H1 (cell line): Measurements from ENCODE around the gene OGG1. TPM values are rescaled to one million over a fixed set of nuclear protein-coding genes. Genes with fewer than 3 reads are reported as not detected.
A peak's percentile ranks its signal among the peaks of the same experiment; 100 is the strongest.

Source experiments
- CTCF ChIA-PET: fragments of 300-600 bp; sonication (Branson Sonifier 250); formaldehyde crosslinking; loops from one replicate; lab custom pipeline; 2021; ENCODE audit not compliant: partially characterized antibody; lab: Charles Lee
- POLR2A ChIA-PET: fragments of 300-600 bp; sonication (Branson Sonifier 250); formaldehyde crosslinking; loops from one replicate; lab custom pipeline; 2021; ENCODE audit warnings: inconsistent platforms; ENCODE audit not compliant: partially characterized antibody; lab: Charles Lee
- DNase-seq, 2 experiments: peaks; one replicate each; pipeline versions ENCODE4 v3.0.0 to v3.0.0-alpha.2; 2010 to 2022; ENCODE audit warnings: low spot score in 2 of 2, low read depth in 1 of 2, mixed read lengths in 1 of 2
- FAIRE-seq: peaks from 2 replicates; lab custom pipeline; 2011; peaks lifted over from hg19 to GRCh38; lab: Jason Lieb, UNC
- H2AFZ ChIP-seq: 2 replicates; pipeline ENCODE4 v1.8.1; 2012; ENCODE audit warnings: low read length, inconsistent platforms
- H2AK5ac ChIP-seq: 2 replicates; pipeline ENCODE4 v1.6.1; 2013; ENCODE audit warnings: low read depth, low read length
- H2BK120ac ChIP-seq: replicated peaks from 2 replicates; pipeline ENCODE3; 2013; ENCODE audit warnings: low read depth, low read length, inconsistent platforms
- H2BK12ac ChIP-seq: 2 replicates; pipeline ENCODE4 v1.6.1; 2013; ENCODE audit warnings: low read depth, low read length
- H2BK15ac ChIP-seq: 2 replicates; pipeline ENCODE4 v1.6.1; 2013; ENCODE audit warnings: low read length
- H2BK20ac ChIP-seq: 2 replicates; pipeline ENCODE4 v1.6.1; 2013; ENCODE audit warnings: low read length
- H2BK5ac ChIP-seq: 2 replicates; pipeline ENCODE4 v1.6.1; 2013; ENCODE audit warnings: low read depth, low read length
- H3K14ac ChIP-seq: 2 replicates; pipeline ENCODE4 v1.6.1; 2013; ENCODE audit warnings: inconsistent platforms; ENCODE audit not compliant: insufficient read length
- H3K18ac ChIP-seq: 2 replicates; pipeline ENCODE4 v1.6.1; 2013; ENCODE audit warnings: low read length; ENCODE audit errors: extremely low read depth
- H3K23ac ChIP-seq: 2 replicates; pipeline ENCODE4 v1.6.1; 2013; ENCODE audit warnings: inconsistent platforms; ENCODE audit not compliant: insufficient read length
- H3K23me2 ChIP-seq: 2 replicates; pipeline ENCODE4 v1.6.1; 2013; ENCODE audit warnings: low read depth, low read length
- H3K27ac ChIP-seq: 2 replicates; pipeline ENCODE4 v1.6.1; 2011; ENCODE audit warnings: low read depth, low read length, inconsistent platforms
- H3K27me3 ChIP-seq, 4 experiments: replicated peaks in 1 of 4; 1 replicate in 1 of 4; 2 replicates in 3 of 4; pipeline versions ENCODE4 v1.6.1 to v1.8.1; 2011 to 2013; ENCODE audit warnings: low read length in 3 of 4, mild to moderate bottlenecking in 3 of 4, inconsistent platforms in 2 of 4, mixed read lengths in 2 of 4, moderate library complexity in 1 of 4; ENCODE audit not compliant: control insufficient read depth in 3 of 4, insufficient read depth in 3 of 4; ENCODE audit errors: extremely low read depth in 1 of 4
- H3K36me3 ChIP-seq, 4 experiments: 2 replicates each; pipeline versions ENCODE4 v1.6.1 to v1.8.1; 2011 to 2013; ENCODE audit warnings: mild to moderate bottlenecking in 4 of 4, low read length in 3 of 4, moderate library complexity in 2 of 4, control low read depth in 1 of 4, inconsistent platforms in 1 of 4; ENCODE audit not compliant: insufficient read depth in 4 of 4, control insufficient read depth in 2 of 4
- H3K4ac ChIP-seq: replicated peaks from 2 replicates; pipeline ENCODE3; 2013; ENCODE audit warnings: low read length, low read depth, mixed read lengths, inconsistent platforms; ENCODE audit not compliant: insufficient read length
- H3K4me1 ChIP-seq, 4 experiments: replicated peaks in 1 of 4; 1 replicate in 1 of 4; 2 replicates in 3 of 4; pipeline versions ENCODE4 v1.6.1 to v1.8.1; 2011 to 2013; ENCODE audit warnings: low read length in 3 of 4, inconsistent platforms in 2 of 4, mixed read lengths in 1 of 4; ENCODE audit not compliant: insufficient read depth in 4 of 4, control insufficient read depth in 3 of 4
- H3K4me2 ChIP-seq, 2 experiments: 2 replicates each; pipeline versions ENCODE4 v1.6.1 to v1.8.1; 2011 to 2013; ENCODE audit warnings: low read depth in 2 of 2, low read length in 2 of 2, control low read depth in 1 of 2, inconsistent platforms in 1 of 2, mild to moderate bottlenecking in 1 of 2; ENCODE audit not compliant: insufficient read depth in 1 of 2
- H3K4me3 ChIP-seq, 4 experiments: fragments of 200-600, 300-600 bp in 1 of 4; sonication (generic), shearing (Covaris generic), sonication (Bioruptor Twin) in 1 of 4; 2 replicates each; pipeline versions ENCODE4 v1.5.1 to v1.8.1; 2011 to 2016; ENCODE audit warnings: low read length in 4 of 4, low read depth in 3 of 4, control low read depth in 2 of 4, inconsistent platforms in 2 of 4, mild to moderate bottlenecking in 2 of 4, mixed read lengths in 1 of 4, moderate library complexity in 1 of 4; ENCODE audit not compliant: insufficient read depth in 2 of 4; ENCODE audit errors: extremely low read depth in 1 of 4
- H3K56ac ChIP-seq: replicated peaks from 2 replicates; pipeline ENCODE3; 2013; ENCODE audit warnings: low read depth, mild to moderate bottlenecking, mixed read lengths, low read length, inconsistent platforms; ENCODE audit not compliant: insufficient read length
- H3K79me1 ChIP-seq: 2 replicates; pipeline ENCODE4 v1.6.1; 2013; ENCODE audit warnings: low read depth, low read length, control low read depth
- H3K79me2 ChIP-seq, 2 experiments: 2 replicates each; pipeline versions ENCODE4 v1.6.1 to v1.8.1; 2012 to 2013; ENCODE audit warnings: low read length in 2 of 2, mild to moderate bottlenecking in 2 of 2, inconsistent platforms in 1 of 2; ENCODE audit not compliant: insufficient read depth in 2 of 2, control insufficient read depth in 1 of 2
- H3K9ac ChIP-seq, 4 experiments: replicated peaks in 1 of 4; 1 replicate in 1 of 4; 2 replicates in 3 of 4; pipeline versions ENCODE4 v1.6.1 to v1.8.1; 2011 to 2013; ENCODE audit warnings: low read depth in 3 of 4, low read length in 3 of 4, control low read depth in 2 of 4, mild to moderate bottlenecking in 2 of 4, moderate library complexity in 2 of 4, inconsistent platforms in 1 of 4; ENCODE audit errors: extremely low read depth in 1 of 4
- H3K9me3 ChIP-seq, 2 experiments: 2 replicates each; pipeline versions ENCODE4 v1.6.1 to v1.8.1; 2012 to 2013; ENCODE audit warnings: mild to moderate bottlenecking in 2 of 2, moderate library complexity in 2 of 2, control low read depth in 1 of 2, inconsistent platforms in 1 of 2, low read depth in 1 of 2, low read length in 1 of 2, mixed read lengths in 1 of 2; ENCODE audit not compliant: insufficient read depth in 2 of 2
- H4K20me1 ChIP-seq, 2 experiments: replicated peaks in 1 of 2; 2 replicates each; pipeline versions ENCODE3 to v1.8.1; 2011 to 2013; ENCODE audit warnings: inconsistent platforms in 2 of 2, low read length in 2 of 2, mild to moderate bottlenecking in 1 of 2; ENCODE audit not compliant: insufficient read depth in 2 of 2, control insufficient read depth in 1 of 2
- H4K5ac ChIP-seq: 2 replicates; pipeline ENCODE4 v1.6.1; 2013; ENCODE audit warnings: low read length, low read depth, mixed read lengths, inconsistent platforms; ENCODE audit not compliant: insufficient read length
- H4K8ac ChIP-seq: 2 replicates; pipeline ENCODE4 v1.8.0; 2013; ENCODE audit warnings: mild to moderate bottlenecking, moderate library complexity, low read length, inconsistent platforms; ENCODE audit not compliant: insufficient read depth; ENCODE audit errors: extremely low read depth
- H4K91ac ChIP-seq: replicated peaks from 2 replicates; pipeline ENCODE3; 2013; ENCODE audit warnings: low read length, mixed read lengths, inconsistent platforms; ENCODE audit not compliant: insufficient read length
- FOSL1 ChIP-seq: IDR thresholded peaks from 2 replicates; pipeline ENCODE4 v1.6.1; 2011; ENCODE audit warnings: mild to moderate bottlenecking, low read depth, low read length, moderate library complexity; ENCODE audit not compliant: insufficient read depth
- KDM1A ChIP-seq: fragments of 200-600, 300-600 bp; sonication (generic); IDR thresholded peaks from 2 replicates; pipeline ENCODE4 v1.7.1; 2016; ENCODE audit warnings: mild to moderate bottlenecking, low read length, borderline replicate concordance
- USF2 ChIP-seq: IDR thresholded peaks from 2 replicates; pipeline ENCODE4 v1.6.1; 2011; ENCODE audit warnings: low read length, improper control_type of control experiment
- WGBS, 2 experiments: shearing (Covaris generic) in 1 of 2; methylation state at CpG; one replicate each; pipeline versions ENCODE4 v1.1.6 to v1.1.7; 2013 to 2015; ENCODE audit warnings: low lambda C conversion rate in 2 of 2, mixed read lengths in 2 of 2, inconsistent platforms in 1 of 2, low coverage in 1 of 2, missing lambda C conversion rate in 1 of 2; ENCODE audit not compliant: insufficient replicate concordance in 2 of 2, insufficient coverage in 1 of 2, insufficient read length in 1 of 2; ENCODE audit errors: extremely low coverage in 1 of 2, missing lambda C conversion rate in 1 of 2; 5-methylcytosine and 5-hydroxymethylcytosine counted together
- polyA plus RNA-seq, 7 experiments: library from polyadenylated mRNA; depleted of rRNA in 3 of 7; stranded (reverse) in 5 of 7; unstranded in 2 of 7; fragments of >200 nt in 5 of 7; fragments of 200-250 nt in 2 of 7; gene quantifications; 1 replicate in 5 of 7; 2 replicates in 1 of 7; 4 replicates in 1 of 7; pipeline versions ENCODE4 v1.2.1 to v1.2.3, GENCODE V29; 2011 to 2013; ENCODE audit warnings: missing spikeins in 2 of 7, mixed read lengths in 2 of 7
- total RNA-seq: library from RNA; stranded (reverse); fragmentation: NEBNext Ultra II Directional; extraction: Animal tissue kit (Norgen Biotek cat#: 25700); gene quantifications from 2 replicates; pipeline ENCODE4 v1.2.1, GENCODE V29; 2021

OGG1 gene
- total and polyA plus RNA-seq, 2 of the 8 experiments (the other 6 are each of a cell fraction or from before 2014, with no cell fraction given) = 29.6 to 46.8 TPM

- WGBS, 2 experiments = 48% methylated on average over 15 of the region's 15 CpGs; no CpG with 5 or more reads in 1 of the 2 experiments
- ChIA-PET POLR2A (interaction anchor here (0.6 to 5.2 kb wide), 8 partner anchors 10 to 256 kb away, joined by 3 to 43 read pairs (median 4); partner anchors contain the start of genes ARPC4, FANCD2, OGG1 and TADA3), CTCF (interaction anchor here (0.6 to 0.9 kb wide), 2 partner anchors 16 to 38 kb away, joined by 3 read pairs; no protein-coding TSS in a partner anchor)
- Histone ChIP-seq H2BK12ac (no peak overlapping the region), H3K4ac (no peak overlapping the region), H2BK20ac (no peak overlapping the region), H3K9ac (no peak overlapping the region), H4K8ac (no peak overlapping the region), H3K23ac (no peak overlapping the region), H2BK120ac (no peak overlapping the region), H3K79me1 (no peaks in the 10 kb centered on the region), H4K91ac (peak overlapping the region; percentile 35), H3K79me2 (no peaks in the 10 kb centered on the region), H3K23me2 (peaks cover 7% of the 10 kb centered on the region), H2AK5ac (no peak overlapping the region), H3K4me1 (peaks cover 0 to 10% (median 2%) of the 10 kb centered on the region in 4 experiments; a peak in 1 of 7 replicates), H4K5ac (no peak overlapping the region), H3K56ac (no peak overlapping the region), H3K4me3 (peak overlapping the region; percentile 50 to 68 (median 52)), H3K18ac (no peak overlapping the region), H3K4me2 (peak overlapping the region; percentile 69 to 79), H2AFZ (peak overlapping the region; percentile 57; the same call in 1 of the 2 replicates), H2BK15ac (no peak overlapping the region), H4K20me1 (peaks cover 0 to 3% of the 10 kb centered on the region in 2 experiments), H2BK5ac (no peak overlapping the region), H3K9me3 (no peaks in the 10 kb centered on the region), H3K36me3 (no peaks in the 10 kb centered on the region), H3K27me3 (peaks cover 1 to 28% (median 23%) of the 10 kb centered on the region in 4 experiments; a peak in 6 of 7 replicates), H3K14ac (no peak overlapping the region), H3K27ac (no peak overlapping the region)
- peak; percentile 61 for TF ChIP-seq USF2
- TF ChIP-seq KDM1A = peak; percentile 96
- no peak for TF ChIP-seq FOSL1
- DNase-seq (peak in 1 of 2 experiments; percentile 52), FAIRE-seq (no peak)
These were observed 20.6 kb downstream of the OGG1 start for GRCh38 chr3:9770276-9770812.
